Activated CD8-positive, alpha-beta T cell treated with anti-CD3 and anti-CD28 coated beads for 36 hours (primary cell): ENCODE data around the gene IKZF3. TPM values are rescaled to one million over a fixed set of nuclear protein-coding genes. Genes with fewer than 3 reads are reported as not detected.

Experiments used
- ATAC-seq: fragments of 200-7000 bp; cut with Tn5 transposase; one replicate; pipeline ENCODE4 v1.10.0; 2021; ENCODE audit warnings: mild to moderate bottlenecking, moderate library complexity
- CTCF ChIA-PET: fragments of 350-600 bp; sonication (Branson Sonifier 250); formaldehyde crosslinking; loops from one replicate; lab custom pipeline; 2021; ENCODE audit warnings: antibody characterized with exemption; lab: Charles Lee
- POLR2A ChIA-PET: fragments of 350-600 bp; sonication (Branson Sonifier 250); formaldehyde crosslinking; loops from one replicate; lab custom pipeline; 2021; ENCODE audit warnings: antibody characterized with exemption; lab: Charles Lee
- DNase-seq: peaks from one replicate; pipeline ENCODE4 v3.0.0-alpha.2; 2020
- H3K27ac Mint-ChIP-seq: one replicate; pipeline ENCODE4 v1.8.0; 2021; ENCODE audit warnings: mild to moderate bottlenecking, mixed read lengths
- H3K27me3 Mint-ChIP-seq: one replicate; pipeline ENCODE4 v1.8.0; 2021; ENCODE audit warnings: mixed read lengths
- H3K36me3 Mint-ChIP-seq: one replicate; pipeline ENCODE4 v1.8.0; 2021; ENCODE audit warnings: low read depth, mixed read lengths
- H3K4me1 Mint-ChIP-seq: one replicate; pipeline ENCODE4 v1.8.0; 2021; ENCODE audit warnings: low read depth, mixed read lengths
- H3K4me3 Mint-ChIP-seq: one replicate; pipeline ENCODE4 v1.8.0; 2021; ENCODE audit warnings: mild to moderate bottlenecking, moderate library complexity, mixed read lengths
- H3K9me3 Mint-ChIP-seq: one replicate; pipeline ENCODE4 v1.8.0; 2021; ENCODE audit warnings: mixed read lengths
- intact Hi-C: fragments of 100-400 bp; cut with micrococcal nuclease; formaldehyde crosslinking; loops from one replicate; pipeline ENCODE4 v1.10.0; 2022
- total RNA-seq, 2 experiments: library from RNA; stranded (reverse); gene quantifications; one replicate each; pipeline ENCODE4 v1.2.3, GENCODE V29; 2021
- TF ChIP-seq, protein P1 (sequence below): fragments of 200-600 bp; IDR thresholded peaks from one replicate; pipeline ENCODE4 v1.8.0; 2022; ENCODE audit warnings: antibody characterized with exemption, mild to moderate bottlenecking

IKZF3 gene
- total RNA-seq, 2 experiments from 2014 or later: 52.1 to 52.2 TPM

DNA sequence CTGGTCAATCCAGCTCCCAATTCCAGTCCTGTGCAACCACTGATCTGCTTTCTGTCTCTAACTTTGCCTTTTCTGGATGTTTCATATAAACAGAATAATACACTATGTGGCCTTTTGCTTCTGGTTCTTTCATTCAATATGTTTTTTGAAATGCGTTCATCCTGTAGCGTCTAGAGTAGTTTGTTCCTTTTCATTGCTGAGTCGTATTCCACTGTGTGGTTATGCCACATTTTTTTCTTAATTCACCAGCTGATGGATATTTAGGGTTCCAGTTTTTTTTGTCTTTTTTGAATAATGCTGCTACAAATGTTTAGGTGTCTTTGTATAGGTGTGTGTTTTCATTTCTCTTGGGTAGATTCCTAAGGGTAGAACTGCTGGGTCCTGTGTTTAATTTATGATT is 131.5 kb downstream of the IKZF3 start:
- H3K27me3 Mint-ChIP-seq: peaks cover 2% of the 10 kb centered on the region
- POLR2A ChIA-PET: interaction anchor here (0.7 to 4.0 kb wide), 3 partner anchors 11 to 116 kb away, joined by 3 to 13 read pairs (median 4); partner anchors contain the start of gene PGAP3
- H3K4me1 Mint-ChIP-seq: peaks cover 15% of the 10 kb centered on the region
- H3K27ac Mint-ChIP-seq: no peak overlapping the region
- CTCF ChIA-PET: interaction anchor here (1.4 to 6.3 kb wide), 3 partner anchors 21 to 110 kb away, joined by 5 to 54 read pairs (median 52); no protein-coding TSS in a partner anchor
- ATAC-seq (no peak), DNase-seq (no peak)
- no peaks in the 10 kb centered on the region for H3K9me3 Mint-ChIP-seq
- intact Hi-C loops: loop anchor here (5.0 kb wide), 1 partner anchor 45 kb away; the partner anchor contains the start of gene PGAP3
- peak overlapping the region; percentile 17 for H3K4me3 Mint-ChIP-seq
- H3K36me3 Mint-ChIP-seq: peaks cover 6% of the 10 kb centered on the region
- TF ChIP-seq, protein P1, sequence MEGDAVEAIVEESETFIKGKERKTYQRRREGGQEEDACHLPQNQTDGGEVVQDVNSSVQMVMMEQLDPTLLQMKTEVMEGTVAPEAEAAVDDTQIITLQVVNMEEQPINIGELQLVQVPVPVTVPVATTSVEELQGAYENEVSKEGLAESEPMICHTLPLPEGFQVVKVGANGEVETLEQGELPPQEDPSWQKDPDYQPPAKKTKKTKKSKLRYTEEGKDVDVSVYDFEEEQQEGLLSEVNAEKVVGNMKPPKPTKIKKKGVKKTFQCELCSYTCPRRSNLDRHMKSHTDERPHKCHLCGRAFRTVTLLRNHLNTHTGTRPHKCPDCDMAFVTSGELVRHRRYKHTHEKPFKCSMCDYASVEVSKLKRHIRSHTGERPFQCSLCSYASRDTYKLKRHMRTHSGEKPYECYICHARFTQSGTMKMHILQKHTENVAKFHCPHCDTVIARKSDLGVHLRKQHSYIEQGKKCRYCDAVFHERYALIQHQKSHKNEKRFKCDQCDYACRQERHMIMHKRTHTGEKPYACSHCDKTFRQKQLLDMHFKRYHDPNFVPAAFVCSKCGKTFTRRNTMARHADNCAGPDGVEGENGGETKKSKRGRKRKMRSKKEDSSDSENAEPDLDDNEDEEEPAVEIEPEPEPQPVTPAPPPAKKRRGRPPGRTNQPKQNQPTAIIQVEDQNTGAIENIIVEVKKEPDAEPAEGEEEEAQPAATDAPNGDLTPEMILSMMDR: no peak

DNA sequence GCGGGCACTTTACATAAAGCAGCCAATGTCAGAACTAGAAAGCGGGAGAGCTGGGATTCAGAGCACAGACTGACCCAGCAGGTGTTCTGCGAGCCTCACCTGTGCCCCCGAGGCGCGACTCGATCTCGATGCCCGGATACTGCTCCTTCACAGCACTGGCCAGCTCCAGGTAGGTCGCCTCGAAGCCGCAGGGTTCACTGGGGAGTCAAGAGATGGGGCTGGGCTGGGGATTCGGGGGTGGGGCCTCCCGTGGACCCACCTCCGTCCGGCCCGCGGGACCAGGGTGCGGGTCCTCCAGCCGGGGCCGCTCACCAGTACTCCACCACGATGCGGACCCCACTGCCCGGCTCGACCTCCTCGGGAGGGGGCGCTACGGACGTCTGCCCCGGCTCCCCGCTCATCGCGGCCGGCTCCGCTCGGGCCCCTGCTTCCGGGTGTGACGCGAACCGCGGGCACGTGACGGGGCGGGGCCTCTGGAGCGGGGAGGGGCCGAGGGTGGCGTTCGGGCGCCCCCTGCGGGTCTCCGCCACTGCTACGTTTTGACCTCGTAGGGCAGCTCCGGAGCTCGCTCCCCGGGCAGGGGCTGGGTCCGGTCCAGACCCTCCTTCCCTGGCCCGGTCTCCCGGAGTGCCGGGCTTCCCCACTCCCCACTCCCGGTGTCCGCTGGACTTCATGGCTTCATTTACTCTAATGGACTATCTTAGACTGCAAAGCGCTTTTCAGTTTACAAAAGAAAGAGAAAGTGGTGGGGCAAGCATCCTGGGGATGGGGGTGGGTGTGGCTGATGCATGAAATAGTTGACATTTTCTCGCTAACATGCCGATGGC is 133.8 kb downstream of the IKZF3 start, which contains the start of gene MIEN1:
TSS of gene MIEN1 (minus strand) at position 438 of the 827 bp plus-strand sequence. CDS start at position 401, 37 bp downstream.
- H3K4me1 Mint-ChIP-seq: peaks cover 17% of the 10 kb centered on the region

DNA sequence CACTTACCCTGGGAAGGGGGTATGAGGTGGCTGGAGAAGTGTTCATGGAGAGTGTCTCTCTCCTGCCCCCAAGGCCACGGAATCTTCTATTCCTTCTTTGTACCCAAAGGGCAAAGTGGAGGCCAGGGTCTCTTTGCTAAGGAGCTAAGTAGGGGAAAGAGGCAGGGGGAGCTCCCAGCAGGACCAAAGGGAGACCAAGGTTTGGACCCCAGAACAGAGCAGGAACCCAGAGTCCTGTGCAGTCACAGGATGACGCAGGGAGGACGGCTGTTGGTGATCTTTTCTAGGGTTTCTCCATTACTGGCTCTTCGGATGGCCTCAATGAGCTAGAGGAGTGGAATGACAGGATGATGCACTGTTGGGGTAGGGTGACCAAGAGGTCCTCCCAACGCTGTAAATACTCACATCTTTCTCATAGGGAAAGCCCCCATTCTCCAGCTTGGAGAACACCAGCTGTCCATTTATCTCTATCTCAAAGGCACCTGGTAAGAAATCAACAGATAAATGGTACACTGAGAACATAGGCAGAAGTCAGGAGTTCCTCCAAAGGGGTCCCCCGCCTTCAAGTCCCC is 134.7 kb downstream of the IKZF3 start:
- Mint-ChIP-seq H3K9me3 (no peaks in the 10 kb centered on the region), H3K4me1 (peaks cover 17% of the 10 kb centered on the region), H3K36me3 (peaks cover 16% of the 10 kb centered on the region), H3K27ac (peak overlapping the region; percentile 91), H3K27me3 (no peaks in the 10 kb centered on the region), H3K4me3 (peak overlapping the region; percentile 93)
- POLR2A ChIA-PET: interaction anchor here (0.5 to 4.0 kb wide), 18 partner anchors 14 to 251 kb away, joined by 3 to 16 read pairs (median 3); partner anchors contain the start of genes ERBB2, IKZF3, PGAP3 and PPP1R1B
- intact Hi-C loops: no loop called here
- no peak for ATAC-seq
- TF ChIP-seq, protein P1: no peak
- CTCF ChIA-PET: interaction anchor here (0.7 to 6.3 kb wide), 26 partner anchors 10 to 325 kb away, joined by 3 to 54 read pairs (median 4); partner anchors contain the start of genes IKZF3, MED24, PGAP3 and PNMT
- no peak for DNase-seq

More for the DNA sequence above, 133.8 kb downstream of the IKZF3 start, which contains the start of gene MIEN1:
- Mint-ChIP-seq H3K9me3 (no peaks in the 10 kb centered on the region), H3K36me3 (peaks cover 16% of the 10 kb centered on the region), H3K27ac (peak within 1 kb of the TSS; percentile 91), H3K4me3 (peak within 1 kb of the TSS; percentile 93), H3K27me3 (no peaks in the 10 kb centered on the region)
- intact Hi-C loops: loop anchor here (5.0 kb wide), 1 partner anchor 43 kb away; the partner anchor contains the start of gene PGAP3
- CTCF ChIA-PET: interaction anchor here (0.7 to 6.3 kb wide), 34 partner anchors 11 to 324 kb away, joined by 3 to 54 read pairs (median 4); partner anchors contain the start of genes IKZF3, MED24, PGAP3 and PNMT
- DNase-seq (peak; percentile 94), ATAC-seq (peak; percentile 96)
- POLR2A ChIA-PET: interaction anchor here (0.5 to 4.0 kb wide), 16 partner anchors 13 to 250 kb away, joined by 3 to 16 read pairs (median 4); partner anchors contain the start of genes ERBB2, IKZF3, PGAP3 and PPP1R1B
- TF ChIP-seq, protein P1: peak; percentile 99

DNA sequence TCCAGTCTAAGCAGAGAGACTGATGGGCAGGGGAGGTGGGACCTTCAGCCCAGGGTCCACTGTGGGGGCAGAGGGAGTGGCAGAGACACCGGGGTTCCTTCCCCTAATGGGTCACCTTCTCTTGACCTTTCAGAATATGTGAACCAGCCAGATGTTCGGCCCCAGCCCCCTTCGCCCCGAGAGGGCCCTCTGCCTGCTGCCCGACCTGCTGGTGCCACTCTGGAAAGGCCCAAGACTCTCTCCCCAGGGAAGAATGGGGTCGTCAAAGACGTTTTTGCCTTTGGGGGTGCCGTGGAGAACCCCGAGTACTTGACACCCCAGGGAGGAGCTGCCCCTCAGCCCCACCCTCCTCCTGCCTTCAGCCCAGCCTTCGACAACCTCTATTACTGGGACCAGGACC is 136.6 kb downstream of the IKZF3 start:
- no peak overlapping the region for H3K27ac Mint-ChIP-seq
- TF ChIP-seq, protein P1: no peak
- intact Hi-C loops: no loop called here

More for the DNA sequence above, 136.6 kb downstream of the IKZF3 start:
- Mint-ChIP-seq H3K4me3 (no peak overlapping the region), H3K27me3 (no peaks in the 10 kb centered on the region), H3K9me3 (no peaks in the 10 kb centered on the region), H3K4me1 (peaks cover 17% of the 10 kb centered on the region), H3K36me3 (peaks cover 16% of the 10 kb centered on the region)
- ATAC-seq: no peak
- ChIA-PET POLR2A (no interaction called here), CTCF (no interaction called here)
- no peak for DNase-seq
